DMS53 treated with DMSO at 0.1 percent for 48 hours (cell line): ENCODE results near the gene MLLT3.
A peak's percentile ranks its signal among the peaks of the same experiment; 100 is the strongest.
"Not testable (repeated sequence)": the region's sequence is repeated elsewhere in the genome, so short reads cannot be mapped to it uniquely, and the experiment has no call there.

Experiments used
- DNase-seq: peaks from one replicate; lab custom pipeline; 2025; ENCODE audit not compliant: unreplicated experiment; lab: John Stamatoyannopoulos, UW

MLLT3 gene

DNA sequence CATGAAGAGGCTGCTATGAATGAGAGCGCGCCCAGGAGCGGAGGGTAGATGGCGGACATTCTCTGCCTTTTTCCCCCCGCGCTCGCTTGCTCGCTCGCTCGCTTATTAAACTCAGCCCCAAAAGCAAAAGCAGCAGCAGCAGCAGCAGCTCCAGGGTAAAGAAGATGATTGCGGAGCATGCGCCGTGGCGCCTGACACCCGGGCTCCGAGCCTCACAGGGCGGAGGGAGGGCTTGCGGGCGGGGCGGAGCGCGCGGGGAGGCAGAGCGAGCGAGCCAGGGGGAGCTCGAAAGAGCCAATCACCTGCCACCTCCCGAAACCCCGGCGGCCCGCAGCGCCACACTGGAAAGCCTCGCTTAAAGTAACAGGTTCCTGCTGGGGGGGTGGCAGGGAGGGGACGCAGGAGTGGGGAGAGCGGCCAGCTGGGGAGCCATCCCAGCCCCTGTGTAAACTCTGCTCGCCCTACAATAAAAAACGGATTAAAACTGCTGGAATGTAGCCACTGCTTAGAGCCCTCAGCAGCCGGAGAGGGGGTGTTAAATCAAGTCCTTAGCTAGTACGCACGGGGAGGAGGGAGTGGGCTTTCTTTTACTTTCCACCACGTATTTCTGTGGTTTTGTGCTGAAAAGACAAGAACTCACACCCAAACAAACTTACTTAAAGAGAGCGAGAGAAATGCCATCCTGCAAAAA is at the start of gene MLLT3:
Gene MLLT3, minus strand, starts transcription at position 170 of the 691 bp plus-strand sequence.
- peak; percentile 68 for DNase-seq

DNA sequence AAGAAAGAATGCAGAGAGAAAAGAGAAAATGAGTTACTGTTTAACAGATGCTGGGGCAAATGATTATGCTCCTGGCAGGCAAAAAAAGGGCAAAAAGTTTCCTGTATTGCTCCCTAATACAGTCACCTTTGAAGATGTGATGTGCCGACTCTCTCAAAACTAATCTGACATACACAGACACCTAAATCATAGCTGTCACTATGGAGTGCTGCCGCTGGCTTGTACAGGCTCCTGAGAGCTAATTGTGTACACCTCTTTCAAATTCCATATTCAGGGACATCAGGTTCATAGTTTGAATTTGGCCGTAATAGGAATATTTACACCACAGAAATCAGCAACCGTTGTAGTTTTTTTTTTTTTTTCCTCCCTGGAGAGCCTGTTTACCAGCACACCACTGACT is 49.3 kb upstream of the MLLT3 start:
- DNase-seq, result no peak

DNA sequence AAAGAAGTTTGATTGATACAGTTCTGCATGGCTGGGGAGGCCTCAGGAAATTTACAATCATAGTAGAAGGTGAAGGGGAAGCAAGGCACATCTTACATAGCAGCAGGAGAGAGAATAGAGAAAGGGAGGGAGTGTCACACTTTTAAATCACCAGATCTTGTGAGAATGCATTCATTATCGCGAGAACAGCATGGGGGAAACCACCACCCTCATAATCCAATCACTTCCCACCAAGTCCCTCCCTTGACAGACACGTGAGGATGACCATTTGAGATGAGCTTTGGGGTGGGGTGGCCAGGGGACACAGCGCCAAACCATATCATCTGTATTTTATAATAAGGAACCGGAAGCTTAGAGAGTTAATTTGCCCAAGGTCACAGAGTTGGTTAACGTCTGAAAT is 48.1 kb upstream of the MLLT3 start:
- no peak for DNase-seq

DNA sequence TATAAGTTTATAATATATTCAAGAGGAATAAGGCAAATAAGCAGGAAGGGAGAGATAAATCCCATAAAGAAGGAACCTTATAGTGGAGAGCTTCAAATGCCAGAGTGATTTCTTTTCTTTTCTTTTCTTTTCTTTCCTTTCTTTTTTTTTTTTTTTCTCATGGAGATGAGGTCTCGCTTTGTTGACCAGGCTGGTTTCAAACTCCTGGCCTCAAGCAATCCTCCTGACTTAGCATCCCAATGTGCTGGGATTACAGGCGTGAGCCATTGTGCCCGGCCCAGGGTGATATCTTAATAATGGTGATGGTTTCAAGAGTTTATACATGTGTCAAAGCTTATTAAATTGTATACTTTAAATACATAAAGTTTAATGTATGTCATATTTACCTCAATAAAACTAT is 42.2 kb upstream of the MLLT3 start:
- no peak for DNase-seq

DNA sequence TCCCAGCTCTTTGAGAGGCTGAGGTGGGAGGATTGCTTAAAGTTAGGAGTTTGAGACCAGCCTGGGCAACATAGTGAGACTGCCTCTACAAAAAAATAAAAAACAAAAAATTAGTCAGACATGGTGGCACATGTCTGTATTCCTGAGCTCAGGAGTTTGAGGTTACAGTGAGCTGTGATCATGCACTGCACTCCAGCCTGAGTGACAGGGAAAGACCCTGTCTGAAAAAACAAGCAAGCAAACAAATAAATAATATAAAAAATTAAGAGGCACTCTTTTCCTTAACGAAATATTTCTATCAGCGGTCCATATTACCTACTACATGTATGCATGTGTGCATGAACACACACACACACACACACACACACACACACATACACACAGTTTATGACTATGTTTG is 40.8 kb upstream of the MLLT3 start:
- DNase-seq, result no peak

DNA sequence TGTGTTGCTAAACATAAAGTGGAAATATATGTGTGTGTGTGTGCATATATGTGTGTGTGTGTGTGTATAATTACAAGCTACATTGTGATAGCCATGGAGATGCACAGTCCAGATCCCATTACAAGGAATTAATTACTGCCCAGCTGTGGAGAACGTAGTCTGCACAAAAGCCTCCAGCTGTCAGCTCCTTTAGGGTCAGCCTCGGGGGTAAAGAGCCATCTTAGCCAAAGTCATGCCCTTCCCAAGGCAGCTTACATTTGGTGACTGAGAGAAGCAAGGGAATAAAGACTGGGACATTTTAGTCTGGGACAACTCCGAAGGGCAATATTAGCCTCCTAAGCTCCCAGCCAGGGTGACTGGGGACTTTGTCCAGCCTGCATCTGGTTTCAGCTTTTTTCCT is 39.9 kb upstream of the MLLT3 start:
- no peak for DNase-seq

DNA sequence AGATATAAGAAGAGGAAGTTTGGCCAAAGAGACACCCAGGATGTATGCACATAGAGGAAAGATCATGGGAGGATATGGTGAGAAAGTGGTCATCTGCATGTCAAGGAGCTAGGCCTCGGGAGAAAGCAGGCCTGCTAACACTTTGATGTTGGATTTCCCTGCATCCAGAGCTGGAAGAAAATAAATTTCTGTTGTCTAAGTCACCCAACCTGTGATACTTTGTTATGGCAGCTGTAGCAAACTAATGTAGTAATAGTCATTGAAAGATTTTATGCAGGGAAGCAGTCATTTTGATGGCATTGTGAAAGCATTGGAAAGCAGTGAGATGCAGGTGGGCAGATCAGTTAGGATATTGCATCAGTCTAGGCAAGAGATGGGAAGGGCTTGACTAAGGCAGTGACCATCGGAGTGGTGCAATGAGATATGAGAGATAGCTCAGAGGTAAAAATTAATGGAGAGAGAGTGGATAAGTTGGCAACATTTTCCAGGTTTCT is 37.2 kb upstream of the MLLT3 start:
- DNase-seq, result no peak

DNA sequence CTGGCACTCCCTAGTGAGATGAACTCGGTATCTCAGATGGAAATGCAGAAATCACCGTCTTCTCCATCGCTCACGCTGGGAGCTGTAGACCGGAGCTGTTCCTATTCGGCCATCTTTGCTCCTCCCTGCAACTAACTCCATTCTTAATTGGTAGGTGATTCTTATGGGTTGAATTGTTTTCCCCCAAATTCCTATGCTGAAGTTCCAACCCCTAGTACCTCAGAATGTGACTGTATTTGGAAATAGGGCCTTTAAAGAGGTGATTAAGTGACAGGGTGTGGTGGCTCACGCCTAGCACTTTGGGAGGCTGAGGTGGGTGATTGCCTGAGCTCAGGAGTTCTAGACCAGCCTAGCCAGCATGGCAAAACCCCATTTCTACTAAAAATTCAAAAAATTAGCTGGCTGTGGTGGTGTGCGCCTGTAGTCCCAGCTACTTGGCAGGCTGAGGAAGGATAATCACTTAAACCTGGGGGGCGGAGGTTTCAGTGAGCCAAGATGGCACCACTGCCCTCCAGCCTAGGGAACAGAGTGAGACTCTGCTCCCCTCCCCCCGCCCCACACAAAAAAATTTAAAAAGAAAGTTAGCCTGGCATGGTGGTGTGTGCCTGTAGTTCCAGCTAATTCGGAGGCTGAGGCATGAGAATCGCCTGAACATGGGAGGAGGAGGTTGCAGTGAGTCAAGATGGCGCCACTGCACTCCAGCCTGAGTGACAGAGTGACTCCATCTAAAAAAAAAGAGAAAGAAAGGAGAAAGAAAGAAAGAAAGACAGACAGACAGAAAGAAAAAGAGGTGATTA is 36.6 kb upstream of the MLLT3 start:
- no peak for DNase-seq

DNA sequence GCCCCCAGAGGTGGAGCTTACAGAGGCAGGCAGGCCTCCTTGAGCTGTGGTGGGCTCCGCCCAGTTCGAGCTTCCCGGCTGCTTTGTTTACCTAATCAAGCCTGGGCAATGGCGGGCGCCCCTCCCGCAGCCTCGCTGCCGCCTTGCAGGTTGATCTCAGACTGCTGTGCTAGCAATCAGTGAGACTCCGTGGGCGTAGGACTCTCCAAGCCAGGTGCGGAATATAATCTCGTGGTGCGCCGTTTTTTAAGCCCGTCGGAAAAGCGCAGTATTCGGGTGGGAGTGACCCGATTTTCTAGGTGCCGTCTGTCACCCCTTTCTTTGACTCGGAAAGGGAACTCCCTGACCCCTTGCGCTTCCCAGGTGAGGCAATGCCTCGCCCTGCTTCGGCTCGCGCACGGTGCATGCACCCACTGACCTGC is 36.0 kb upstream of the MLLT3 start:
- DNase-seq, result not testable (repeated sequence)

DNA sequence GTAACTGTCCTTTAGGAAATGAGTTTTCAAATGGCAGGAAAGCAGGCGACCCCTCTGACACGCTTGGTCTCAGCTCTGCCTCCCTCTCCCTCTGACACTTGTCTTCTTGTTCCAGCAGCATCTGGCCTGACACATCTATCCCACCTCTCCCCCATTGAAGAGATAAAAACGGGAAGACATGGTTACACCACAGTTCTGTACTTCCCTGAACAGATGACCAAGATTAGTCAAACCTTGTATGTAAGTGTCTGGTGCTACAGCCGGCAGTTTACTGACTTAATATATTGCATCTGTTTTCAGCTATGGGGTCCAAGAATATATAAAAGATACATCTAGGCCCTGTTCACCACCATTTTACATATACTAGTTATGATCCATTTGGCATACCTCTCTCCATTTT is 29.6 kb upstream of the MLLT3 start:
- DNase-seq, result no peak

DNA sequence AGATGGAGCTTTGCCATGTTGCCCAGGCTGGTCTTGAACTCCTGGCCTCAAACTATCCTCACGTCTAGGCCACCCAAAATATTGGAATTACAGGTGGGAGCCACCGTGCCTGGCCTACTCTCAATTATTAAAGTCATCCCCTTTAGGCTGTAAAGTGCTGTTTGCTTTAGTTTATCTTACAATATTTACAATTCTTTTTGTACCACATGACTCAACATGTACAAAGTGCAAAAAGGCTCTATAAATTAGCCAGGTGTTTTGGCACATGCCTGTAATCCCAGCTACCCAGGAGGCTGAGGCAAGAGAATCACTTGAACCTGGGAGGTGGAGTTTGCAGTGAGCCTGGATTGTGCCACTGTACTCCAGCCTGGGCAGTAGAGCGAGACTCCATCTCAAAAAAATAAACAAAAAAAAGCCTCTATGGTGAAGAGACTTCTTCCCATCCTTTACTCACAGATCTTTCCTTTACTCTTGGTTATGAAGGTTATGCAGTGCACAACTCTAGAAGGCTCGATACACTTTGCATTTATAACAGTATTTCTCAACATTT is 28.5 kb upstream of the MLLT3 start:
- no peak for DNase-seq

DNA sequence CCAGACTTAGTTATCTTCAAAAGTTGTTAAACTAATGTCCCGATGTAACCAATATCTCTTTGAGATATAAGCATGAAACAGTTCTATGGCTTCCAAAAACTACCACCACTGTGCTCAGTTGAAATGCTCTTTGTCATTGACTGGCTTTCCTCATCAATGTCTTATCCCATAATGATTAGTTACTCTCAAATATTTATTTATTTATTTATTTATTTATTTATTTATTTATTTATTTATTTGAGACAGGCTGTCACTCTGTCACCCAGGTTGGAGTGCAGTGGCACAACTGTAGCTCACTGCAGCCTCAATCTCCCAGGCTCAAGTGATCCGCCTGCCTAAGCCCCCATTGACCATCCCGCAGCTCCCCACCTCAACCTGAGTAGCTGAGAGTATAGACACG is 28.0 kb upstream of the MLLT3 start:
- DNase-seq, result no peak

DNA sequence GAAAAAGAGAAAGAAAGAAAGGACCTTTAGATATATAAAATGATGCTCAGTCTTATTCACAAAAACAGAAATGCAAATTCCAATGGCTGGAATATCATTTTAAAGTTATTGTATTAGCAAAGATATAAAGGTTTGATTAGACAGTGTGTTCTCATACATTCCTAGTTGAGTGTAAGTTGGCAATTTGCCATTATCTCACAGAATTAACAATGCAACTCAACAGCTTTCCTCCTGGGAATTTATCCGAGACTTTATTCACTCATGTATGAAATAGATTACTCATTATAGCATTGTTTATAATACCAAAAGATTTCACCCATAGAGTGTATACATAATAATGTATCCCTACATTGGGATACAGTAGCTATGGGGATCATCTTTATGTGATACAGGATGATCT is 27.1 kb upstream of the MLLT3 start:
- DNase-seq, result no peak

DNA sequence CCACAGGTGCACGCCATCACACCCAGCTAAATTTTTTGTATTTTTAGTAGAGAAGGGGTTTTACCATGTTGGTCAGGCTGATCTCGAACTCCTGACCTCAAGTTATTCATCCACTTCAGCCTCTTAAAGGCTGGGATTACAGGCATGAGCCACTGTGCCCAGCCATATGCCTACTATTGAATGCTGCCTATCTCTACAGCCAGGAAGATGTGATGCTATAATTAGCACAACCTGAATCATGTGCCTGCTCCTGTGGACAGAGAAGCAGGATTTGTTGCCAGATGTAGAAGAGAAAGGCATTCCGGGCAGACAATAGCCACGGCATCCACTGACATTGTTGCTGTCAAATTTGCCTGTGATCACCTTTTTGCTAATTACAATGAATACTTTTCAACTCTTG is 24.4 kb upstream of the MLLT3 start:
- DNase-seq, result no peak

DNA sequence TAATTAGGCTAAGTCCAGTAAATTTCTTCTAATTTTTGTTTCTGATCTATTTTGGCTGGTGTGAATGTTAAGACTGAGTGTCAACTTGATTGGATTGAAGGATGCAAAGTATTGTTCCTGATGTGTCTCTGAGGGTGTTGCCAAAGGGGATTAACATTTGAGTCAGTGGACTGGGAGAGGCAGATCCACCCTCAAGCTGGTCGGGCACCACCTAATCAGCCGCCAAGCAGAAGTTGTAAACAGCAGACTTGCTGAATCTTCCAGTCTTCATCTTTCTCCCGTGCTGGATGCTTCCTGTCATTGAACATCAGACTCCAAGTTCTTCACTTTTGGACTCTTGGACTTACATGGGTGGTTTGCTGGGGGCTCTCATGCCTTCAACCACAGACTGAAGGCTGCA is 21.4 kb upstream of the MLLT3 start:
- DNase-seq, result no peak

DNA sequence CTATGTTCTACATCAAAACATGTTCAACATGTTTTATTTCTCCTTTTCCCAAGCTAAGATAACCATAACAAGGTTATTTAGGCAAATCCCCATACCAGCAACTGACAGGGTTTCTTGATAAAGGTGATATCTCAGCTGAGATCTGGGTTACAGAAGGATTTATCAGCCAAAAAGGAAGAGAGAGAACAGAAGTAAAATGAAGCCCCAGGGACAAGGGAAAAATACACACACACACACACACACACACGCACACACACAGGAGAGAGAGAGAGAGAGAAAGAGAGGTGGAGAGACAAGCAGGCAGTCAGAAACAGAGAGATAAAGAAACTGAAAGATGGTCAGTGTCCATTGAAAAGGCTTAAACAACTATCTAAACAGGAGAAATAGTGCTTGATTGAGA is 19.7 kb upstream of the MLLT3 start:
- DNase-seq, result no peak

DNA sequence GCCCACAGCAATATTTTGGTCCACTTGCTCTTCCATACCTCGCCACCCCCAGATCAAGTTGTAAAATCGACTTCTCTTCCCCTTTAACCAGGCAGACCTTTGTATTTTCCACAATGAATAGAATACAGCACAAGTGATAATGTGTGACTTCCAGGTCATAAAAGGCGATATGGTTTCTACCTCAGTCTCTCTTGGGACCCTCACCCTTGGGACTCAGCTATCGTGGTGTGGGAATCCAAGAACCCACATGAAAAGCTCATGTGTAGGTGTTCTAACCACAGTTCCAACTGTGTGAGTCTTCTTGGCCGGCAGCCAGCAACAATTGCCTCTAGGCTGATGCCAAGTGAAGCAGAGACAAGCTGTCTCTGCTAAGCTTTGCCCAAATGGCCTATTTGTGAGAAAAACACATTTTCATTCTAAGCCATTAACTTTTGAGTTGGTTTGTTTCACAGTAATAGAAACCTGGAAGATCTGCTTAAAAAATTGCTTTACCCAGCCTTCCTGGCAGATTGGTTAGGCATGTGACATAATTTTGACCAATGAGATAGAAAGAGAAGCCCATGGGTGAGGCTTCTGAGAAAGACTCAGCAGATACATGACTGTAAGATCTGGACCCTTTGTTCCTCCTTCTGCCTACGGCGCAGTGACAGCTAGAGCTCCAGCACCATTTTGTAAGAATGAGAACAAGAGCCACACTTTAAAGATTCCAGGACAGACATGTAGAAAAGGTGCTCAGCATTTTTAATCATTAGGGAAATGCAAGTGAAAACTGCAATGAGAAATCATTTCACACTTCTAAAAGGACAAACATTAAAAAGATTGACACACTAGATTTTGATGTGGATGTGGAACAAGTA is 18.3 kb upstream of the MLLT3 start:
- no peak for DNase-seq

DNA sequence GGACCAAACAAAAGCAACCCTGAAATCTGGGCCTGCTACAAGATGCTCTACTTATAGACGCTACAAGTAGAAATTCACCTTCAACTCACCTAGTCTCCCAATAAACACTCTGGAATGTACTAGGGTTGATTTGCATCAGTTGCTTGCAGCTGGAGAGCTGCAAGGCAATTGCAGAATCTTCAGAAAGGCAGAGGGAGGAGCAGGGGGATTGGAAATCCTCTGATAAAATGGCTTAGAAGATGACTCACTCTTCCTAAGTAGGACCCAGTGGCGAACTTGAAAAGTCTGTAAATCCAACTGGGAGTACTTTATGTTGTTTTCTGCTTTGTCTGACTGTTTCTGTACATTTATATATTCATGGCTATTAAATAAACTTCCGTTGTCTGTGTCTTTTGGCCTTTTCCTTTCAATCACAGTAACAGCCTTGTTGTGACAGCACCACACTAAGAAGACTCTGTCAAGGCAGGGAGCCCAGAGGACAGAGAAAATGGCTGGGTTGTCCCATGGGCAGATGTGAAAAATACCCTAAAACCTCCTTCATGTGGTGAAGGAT is 14.7 kb upstream of the MLLT3 start:
- DNase-seq, result no peak

DNA sequence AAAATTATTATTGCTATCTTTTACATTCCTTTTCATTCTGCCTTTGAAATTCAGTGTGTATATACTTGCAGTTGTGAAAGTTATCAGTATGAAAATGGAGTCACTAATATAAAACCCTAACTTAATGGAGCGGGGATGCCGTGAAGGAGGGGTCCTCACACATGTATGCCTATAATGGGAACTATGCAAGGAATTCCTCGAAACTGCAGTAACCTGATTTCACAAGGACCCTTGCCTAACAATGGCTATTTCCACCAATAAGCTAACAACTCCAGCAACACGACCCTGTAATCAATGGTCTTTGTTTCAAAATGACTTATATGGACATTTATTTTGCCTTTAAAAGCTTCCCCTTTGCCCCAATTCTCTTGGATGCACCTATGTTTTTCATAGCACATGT is 12.6 kb upstream of the MLLT3 start:
- DNase-seq, result no peak

DNA sequence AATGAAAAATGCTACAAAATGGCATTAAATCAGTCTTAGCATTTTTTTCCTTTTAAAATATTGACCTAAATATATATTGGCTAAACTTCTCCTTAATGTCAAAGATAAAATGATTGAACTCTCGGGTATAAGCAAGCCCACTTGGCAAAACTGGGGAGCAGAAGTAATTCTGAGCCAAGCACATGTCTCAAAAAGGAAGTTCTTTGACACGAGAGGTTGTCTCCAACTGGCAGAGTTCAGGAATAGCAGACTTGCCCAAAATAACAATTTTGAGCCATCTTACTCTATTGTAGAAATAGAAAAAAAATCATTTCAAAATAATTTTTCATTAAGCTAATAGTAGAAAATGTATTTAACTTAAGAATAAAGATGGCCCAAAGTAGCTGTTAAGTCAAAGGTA is 10.4 kb upstream of the MLLT3 start:
- no peak for DNase-seq
